HG03469 (cell line): ENCODE measurements around the gene PRUNE2.
"Not testable (repeated sequence)": the region's sequence is repeated elsewhere in the genome, so short reads cannot be mapped to it uniquely, and the experiment has no call there.

Source experiments
- ATAC-seq: cut with Tn5 transposase; IDR thresholded peaks from one replicate; pipeline ENCODE4 v1.9.1; 2021; ENCODE audit warnings: mild to moderate bottlenecking, moderate library complexity, moderate number of reproducible peaks; ENCODE audit not compliant: unreplicated experiment

Gene PRUNE2

GRCh38 chr9:76876098-76876497, 29.8 kb downstream of the PRUNE2 start:
- no peak for ATAC-seq

GRCh38 chr9:76873821-76874220, 32.1 kb downstream of the PRUNE2 start:
- ATAC-seq, result no peak

- no peak for ATAC-seq
These were observed 32.7 kb downstream of the PRUNE2 start for GRCh38 chr9:76873056-76873792.

GRCh38 chr9:76868897-76869296, 37.0 kb downstream of the PRUNE2 start:
- no peak for ATAC-seq

- no peak for ATAC-seq
These were observed 39.2 kb downstream of the PRUNE2 start for GRCh38 chr9:76866689-76867088.

- no peak for ATAC-seq
These were observed 42.1 kb downstream of the PRUNE2 start for GRCh38 chr9:76863832-76864231.

GRCh38 chr9:76859860-76860259, 46.1 kb downstream of the PRUNE2 start:
- ATAC-seq, result no peak

- not testable (repeated sequence) for ATAC-seq
These were observed 47.7 kb downstream of the PRUNE2 start for GRCh38 chr9:76858248-76858647.

GRCh38 chr9:76856016-76856415, 49.9 kb downstream of the PRUNE2 start:
- no peak for ATAC-seq

GRCh38 chr9:76855015-76855414, 50.9 kb downstream of the PRUNE2 start:
- ATAC-seq, result no peak

GRCh38 chr9:76852026-76852425, 53.9 kb downstream of the PRUNE2 start:
- ATAC-seq, result no peak

GRCh38 chr9:76846297-76846696, 59.6 kb downstream of the PRUNE2 start:
- ATAC-seq, result no peak

GRCh38 chr9:76845254-76845653, 60.7 kb downstream of the PRUNE2 start:
- no peak for ATAC-seq

GRCh38 chr9:76835571-76836283, 70.2 kb downstream of the PRUNE2 start:
- ATAC-seq, result no peak

GRCh38 chr9:76828447-76828846, 77.5 kb downstream of the PRUNE2 start:
- ATAC-seq, result no peak

- no peak for ATAC-seq
These were observed 78.4 kb downstream of the PRUNE2 start for GRCh38 chr9:76827296-76828080.

- ATAC-seq, result no peak
These were observed 85.5 kb downstream of the PRUNE2 start for GRCh38 chr9:76820431-76820830.

GRCh38 chr9:76818271-76818670, 87.6 kb downstream of the PRUNE2 start:
- ATAC-seq, result no peak

GRCh38 chr9:76817489-76817888, 88.4 kb downstream of the PRUNE2 start:
- ATAC-seq, result no peak

- no peak for ATAC-seq
These were observed 93.3 kb downstream of the PRUNE2 start for GRCh38 chr9:76812591-76812990.

GRCh38 chr9:76810377-76810957, 95.4 kb downstream of the PRUNE2 start:
- ATAC-seq, result peak; percentile 86
